H1 (cell line): ENCODE data around the gene GNG7. TPM values are rescaled to one million over a fixed set of nuclear protein-coding genes. Genes with fewer than 3 reads are reported as not detected.
"Not testable (repeated sequence)": the region's sequence is repeated elsewhere in the genome, so short reads cannot be mapped to it uniquely, and the experiment has no call there.

ENCODE experiments used
- CTCF ChIA-PET: fragments of 300-600 bp; sonication (Branson Sonifier 250); formaldehyde crosslinking; loops from one replicate; lab custom pipeline; 2021; ENCODE audit not compliant: partially characterized antibody; lab: Charles Lee
- POLR2A ChIA-PET: fragments of 300-600 bp; sonication (Branson Sonifier 250); formaldehyde crosslinking; loops from one replicate; lab custom pipeline; 2021; ENCODE audit warnings: inconsistent platforms; ENCODE audit not compliant: partially characterized antibody; lab: Charles Lee
- DNase-seq, 2 experiments: peaks; one replicate each; pipeline versions ENCODE4 v3.0.0 to v3.0.0-alpha.2; 2010 to 2022; ENCODE audit warnings: low spot score in 2 of 2, low read depth in 1 of 2, mixed read lengths in 1 of 2
- FAIRE-seq: peaks from 2 replicates; lab custom pipeline; 2011; peaks lifted over from hg19 to GRCh38; lab: Jason Lieb, UNC
- H2AFZ ChIP-seq: 2 replicates; pipeline ENCODE4 v1.8.1; 2012; ENCODE audit warnings: low read length, inconsistent platforms
- H2AK5ac ChIP-seq: 2 replicates; pipeline ENCODE4 v1.6.1; 2013; ENCODE audit warnings: low read depth, low read length
- H2BK120ac ChIP-seq: replicated peaks from 2 replicates; pipeline ENCODE3; 2013; ENCODE audit warnings: low read depth, low read length, inconsistent platforms
- H2BK12ac ChIP-seq: 2 replicates; pipeline ENCODE4 v1.6.1; 2013; ENCODE audit warnings: low read depth, low read length
- H2BK15ac ChIP-seq: 2 replicates; pipeline ENCODE4 v1.6.1; 2013; ENCODE audit warnings: low read length
- H2BK20ac ChIP-seq: 2 replicates; pipeline ENCODE4 v1.6.1; 2013; ENCODE audit warnings: low read length
- H2BK5ac ChIP-seq: 2 replicates; pipeline ENCODE4 v1.6.1; 2013; ENCODE audit warnings: low read depth, low read length
- H3K14ac ChIP-seq: 2 replicates; pipeline ENCODE4 v1.6.1; 2013; ENCODE audit warnings: inconsistent platforms; ENCODE audit not compliant: insufficient read length
- H3K18ac ChIP-seq: 2 replicates; pipeline ENCODE4 v1.6.1; 2013; ENCODE audit warnings: low read length; ENCODE audit errors: extremely low read depth
- H3K23ac ChIP-seq: 2 replicates; pipeline ENCODE4 v1.6.1; 2013; ENCODE audit warnings: inconsistent platforms; ENCODE audit not compliant: insufficient read length
- H3K23me2 ChIP-seq: 2 replicates; pipeline ENCODE4 v1.6.1; 2013; ENCODE audit warnings: low read depth, low read length
- H3K27ac ChIP-seq: 2 replicates; pipeline ENCODE4 v1.6.1; 2011; ENCODE audit warnings: low read depth, low read length, inconsistent platforms
- H3K27me3 ChIP-seq, 4 experiments: replicated peaks in 1 of 4; 1 replicate in 1 of 4; 2 replicates in 3 of 4; pipeline versions ENCODE4 v1.6.1 to v1.8.1; 2011 to 2013; ENCODE audit warnings: low read length in 3 of 4, mild to moderate bottlenecking in 3 of 4, inconsistent platforms in 2 of 4, mixed read lengths in 2 of 4, moderate library complexity in 1 of 4; ENCODE audit not compliant: control insufficient read depth in 3 of 4, insufficient read depth in 3 of 4; ENCODE audit errors: extremely low read depth in 1 of 4
- H3K36me3 ChIP-seq, 4 experiments: 2 replicates each; pipeline versions ENCODE4 v1.6.1 to v1.8.1; 2011 to 2013; ENCODE audit warnings: mild to moderate bottlenecking in 4 of 4, low read length in 3 of 4, moderate library complexity in 2 of 4, control low read depth in 1 of 4, inconsistent platforms in 1 of 4; ENCODE audit not compliant: insufficient read depth in 4 of 4, control insufficient read depth in 2 of 4
- H3K4ac ChIP-seq: replicated peaks from 2 replicates; pipeline ENCODE3; 2013; ENCODE audit warnings: low read length, low read depth, mixed read lengths, inconsistent platforms; ENCODE audit not compliant: insufficient read length
- H3K4me1 ChIP-seq, 4 experiments: replicated peaks in 1 of 4; 1 replicate in 1 of 4; 2 replicates in 3 of 4; pipeline versions ENCODE4 v1.6.1 to v1.8.1; 2011 to 2013; ENCODE audit warnings: low read length in 3 of 4, inconsistent platforms in 2 of 4, mixed read lengths in 1 of 4; ENCODE audit not compliant: insufficient read depth in 4 of 4, control insufficient read depth in 3 of 4
- H3K4me2 ChIP-seq, 2 experiments: 2 replicates each; pipeline versions ENCODE4 v1.6.1 to v1.8.1; 2011 to 2013; ENCODE audit warnings: low read depth in 2 of 2, low read length in 2 of 2, control low read depth in 1 of 2, inconsistent platforms in 1 of 2, mild to moderate bottlenecking in 1 of 2; ENCODE audit not compliant: insufficient read depth in 1 of 2
- H3K4me3 ChIP-seq, 4 experiments: fragments of 200-600, 300-600 bp in 1 of 4; sonication (generic), shearing (Covaris generic), sonication (Bioruptor Twin) in 1 of 4; 2 replicates each; pipeline versions ENCODE4 v1.5.1 to v1.8.1; 2011 to 2016; ENCODE audit warnings: low read length in 4 of 4, low read depth in 3 of 4, control low read depth in 2 of 4, inconsistent platforms in 2 of 4, mild to moderate bottlenecking in 2 of 4, mixed read lengths in 1 of 4, moderate library complexity in 1 of 4; ENCODE audit not compliant: insufficient read depth in 2 of 4; ENCODE audit errors: extremely low read depth in 1 of 4
- H3K56ac ChIP-seq: replicated peaks from 2 replicates; pipeline ENCODE3; 2013; ENCODE audit warnings: low read depth, mild to moderate bottlenecking, mixed read lengths, low read length, inconsistent platforms; ENCODE audit not compliant: insufficient read length
- H3K79me1 ChIP-seq: 2 replicates; pipeline ENCODE4 v1.6.1; 2013; ENCODE audit warnings: low read depth, low read length, control low read depth
- H3K79me2 ChIP-seq, 2 experiments: 2 replicates each; pipeline versions ENCODE4 v1.6.1 to v1.8.1; 2012 to 2013; ENCODE audit warnings: low read length in 2 of 2, mild to moderate bottlenecking in 2 of 2, inconsistent platforms in 1 of 2; ENCODE audit not compliant: insufficient read depth in 2 of 2, control insufficient read depth in 1 of 2
- H3K9ac ChIP-seq, 4 experiments: replicated peaks in 1 of 4; 1 replicate in 1 of 4; 2 replicates in 3 of 4; pipeline versions ENCODE4 v1.6.1 to v1.8.1; 2011 to 2013; ENCODE audit warnings: low read depth in 3 of 4, low read length in 3 of 4, control low read depth in 2 of 4, mild to moderate bottlenecking in 2 of 4, moderate library complexity in 2 of 4, inconsistent platforms in 1 of 4; ENCODE audit errors: extremely low read depth in 1 of 4
- H3K9me3 ChIP-seq, 2 experiments: 2 replicates each; pipeline versions ENCODE4 v1.6.1 to v1.8.1; 2012 to 2013; ENCODE audit warnings: mild to moderate bottlenecking in 2 of 2, moderate library complexity in 2 of 2, control low read depth in 1 of 2, inconsistent platforms in 1 of 2, low read depth in 1 of 2, low read length in 1 of 2, mixed read lengths in 1 of 2; ENCODE audit not compliant: insufficient read depth in 2 of 2
- H4K20me1 ChIP-seq, 2 experiments: replicated peaks in 1 of 2; 2 replicates each; pipeline versions ENCODE3 to v1.8.1; 2011 to 2013; ENCODE audit warnings: inconsistent platforms in 2 of 2, low read length in 2 of 2, mild to moderate bottlenecking in 1 of 2; ENCODE audit not compliant: insufficient read depth in 2 of 2, control insufficient read depth in 1 of 2
- H4K5ac ChIP-seq: 2 replicates; pipeline ENCODE4 v1.6.1; 2013; ENCODE audit warnings: low read length, low read depth, mixed read lengths, inconsistent platforms; ENCODE audit not compliant: insufficient read length
- H4K8ac ChIP-seq: 2 replicates; pipeline ENCODE4 v1.8.0; 2013; ENCODE audit warnings: mild to moderate bottlenecking, moderate library complexity, low read length, inconsistent platforms; ENCODE audit not compliant: insufficient read depth; ENCODE audit errors: extremely low read depth
- H4K91ac ChIP-seq: replicated peaks from 2 replicates; pipeline ENCODE3; 2013; ENCODE audit warnings: low read length, mixed read lengths, inconsistent platforms; ENCODE audit not compliant: insufficient read length
- HDAC6 ChIP-seq: IDR thresholded peaks from one replicate; pipeline ENCODE4 v1.7.1; 2012; ENCODE audit warnings: low read depth, mild to moderate bottlenecking, inconsistent platforms, low read length, moderate library complexity
- WGBS, 2 experiments: shearing (Covaris generic) in 1 of 2; methylation state at CpG; one replicate each; pipeline versions ENCODE4 v1.1.6 to v1.1.7; 2013 to 2015; ENCODE audit warnings: low lambda C conversion rate in 2 of 2, mixed read lengths in 2 of 2, inconsistent platforms in 1 of 2, low coverage in 1 of 2, missing lambda C conversion rate in 1 of 2; ENCODE audit not compliant: insufficient replicate concordance in 2 of 2, insufficient coverage in 1 of 2, insufficient read length in 1 of 2; ENCODE audit errors: extremely low coverage in 1 of 2, missing lambda C conversion rate in 1 of 2; 5-methylcytosine and 5-hydroxymethylcytosine counted together
- polyA plus RNA-seq, 7 experiments: library from polyadenylated mRNA; depleted of rRNA in 3 of 7; stranded (reverse) in 5 of 7; unstranded in 2 of 7; fragments of >200 nt in 5 of 7; fragments of 200-250 nt in 2 of 7; gene quantifications; 1 replicate in 5 of 7; 2 replicates in 1 of 7; 4 replicates in 1 of 7; pipeline versions ENCODE4 v1.2.1 to v1.2.3, GENCODE V29; 2011 to 2013; ENCODE audit warnings: missing spikeins in 2 of 7, mixed read lengths in 2 of 7
- total RNA-seq: library from RNA; stranded (reverse); fragmentation: NEBNext Ultra II Directional; extraction: Animal tissue kit (Norgen Biotek cat#: 25700); gene quantifications from 2 replicates; pipeline ENCODE4 v1.2.1, GENCODE V29; 2021

Gene GNG7
- total and polyA plus RNA-seq, 2 of the 8 experiments (the other 6 are each of a cell fraction or from before 2014, with no cell fraction given), result 2.8 to 7.8 TPM

DNA sequence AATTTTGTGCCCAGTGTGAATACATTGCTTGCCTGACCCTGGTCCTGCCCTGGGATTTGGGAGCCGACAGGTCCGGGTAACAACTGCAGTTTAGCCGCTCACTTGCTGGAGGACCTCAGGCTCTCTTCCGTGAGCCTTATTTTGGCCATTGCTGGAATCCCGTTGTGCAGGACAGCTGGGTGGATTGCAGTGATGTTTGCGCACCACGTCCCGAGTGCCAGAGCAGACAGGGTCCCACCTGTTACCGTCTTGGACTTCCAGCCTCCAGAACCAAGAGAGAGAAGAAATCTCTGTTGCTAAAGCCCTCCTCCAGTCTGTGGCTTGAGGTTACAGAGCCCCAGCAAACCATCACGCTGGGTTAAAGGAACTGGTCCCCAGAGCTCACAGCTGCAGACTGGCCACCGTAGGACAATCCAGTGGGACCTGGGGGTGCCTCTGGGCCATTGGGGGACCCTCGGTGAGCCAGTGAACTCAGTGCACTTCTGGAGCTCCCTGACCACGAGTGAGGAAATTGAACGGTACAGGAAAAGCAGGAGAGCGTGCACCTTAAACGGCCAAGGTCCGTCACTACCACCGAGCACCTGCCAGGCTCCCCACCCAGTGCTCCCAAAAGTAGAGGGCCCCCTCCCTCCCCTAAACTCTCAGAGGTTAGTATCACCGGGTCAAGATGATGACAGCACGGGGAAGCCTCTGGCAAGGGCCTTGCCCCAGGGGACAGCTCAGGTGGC is 92.9 kb downstream of the GNG7 start (continued):
- TF ChIP-seq HDAC6, result no peak

DNA sequence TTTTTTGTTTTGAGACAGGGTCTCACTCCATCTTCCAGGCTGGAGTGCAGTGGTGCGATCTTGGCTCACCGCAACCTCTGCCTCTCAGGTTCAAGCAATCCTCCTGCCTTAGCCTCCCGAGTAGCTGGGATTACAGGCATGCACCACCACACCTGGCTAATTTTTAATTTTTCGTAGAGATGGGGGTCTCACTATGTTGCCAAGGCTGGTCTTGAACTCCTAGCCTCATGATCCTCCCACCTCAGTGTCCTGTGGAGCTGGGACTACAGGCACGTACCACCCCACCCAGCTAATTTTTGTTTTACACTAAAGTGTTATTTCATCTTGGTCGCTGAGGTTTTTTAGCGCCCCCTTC is 93.5 kb downstream of the GNG7 start:
- WGBS, 2 experiments, result 83% methylated on average over 7 of the region's 7 CpGs; no CpG with 5 or more reads in 1 of the 2 experiments
- not testable (repeated sequence) for H3K14ac ChIP-seq, DNase-seq, H4K91ac ChIP-seq, H3K79me2 ChIP-seq, H3K4me3 ChIP-seq, H4K20me1 ChIP-seq, H3K4me1 ChIP-seq, H2BK5ac ChIP-seq, H3K9me3 ChIP-seq, H3K18ac ChIP-seq, H2BK120ac ChIP-seq, H3K27me3 ChIP-seq, H2BK20ac ChIP-seq, H3K4me2 ChIP-seq, H3K4ac ChIP-seq, H2AFZ ChIP-seq, H3K56ac ChIP-seq, H2AK5ac ChIP-seq, H3K23ac ChIP-seq, H3K23me2 ChIP-seq, H3K36me3 ChIP-seq, H2BK12ac ChIP-seq, H2BK15ac ChIP-seq, H4K5ac ChIP-seq, H4K8ac ChIP-seq, FAIRE-seq, H3K9ac ChIP-seq, H3K79me1 ChIP-seq, H3K27ac ChIP-seq
- ChIA-PET CTCF (interaction anchor here (1.0 to 7.9 kb wide), 11 partner anchors 10 to 172 kb away, joined by 3 to 133 read pairs (median 7); partner anchors contain the start of genes GADD45B and LMNB2), POLR2A (interaction anchor here (0.6 to 12.5 kb wide), 6 partner anchors 9 to 181 kb away, joined by 3 to 135 read pairs (median 4); partner anchors contain the start of genes GADD45B and TIMM13)
